Fibroblast of lung (primary cell): Measurements from ENCODE around the gene BUD13. TPM values are rescaled to one million over a fixed set of nuclear protein-coding genes. Genes with fewer than 3 reads are reported as not detected.

Experiments used
- DNase-seq, 2 donors: peaks; one replicate each; pipeline versions ENCODE4 v3.0.0 to v3.0.0-alpha.2; 2010; ENCODE audit warnings: low read depth in 2 of 2
- H2AFZ ChIP-seq: 2 replicates; pipeline ENCODE4 v1.5.1; 2012; ENCODE audit warnings: low read length, control low read depth, inconsistent platforms
- H3K27ac ChIP-seq: 2 replicates; pipeline ENCODE4 v1.5.1; 2011; ENCODE audit warnings: low read length, control low read depth; ENCODE audit not compliant: insufficient read depth
- H3K27me3 ChIP-seq: 2 replicates; pipeline ENCODE4 v1.5.1; 2011; ENCODE audit warnings: mild to moderate bottlenecking, low read length; ENCODE audit not compliant: control insufficient read depth, insufficient read depth
- H3K36me3 ChIP-seq: 2 replicates; pipeline ENCODE4 v1.5.1; 2011; ENCODE audit warnings: low read length; ENCODE audit not compliant: control insufficient read depth, insufficient read depth
- H3K4me1 ChIP-seq: 2 replicates; pipeline ENCODE4 v1.5.1; 2011; ENCODE audit warnings: low read length; ENCODE audit not compliant: control insufficient read depth, insufficient read depth; ENCODE audit errors: extremely low read depth
- H3K4me2 ChIP-seq: 2 replicates; pipeline ENCODE4 v1.5.1; 2011; ENCODE audit warnings: low read length, control low read depth; ENCODE audit not compliant: insufficient read depth; ENCODE audit errors: extremely low read depth
- H3K4me3 ChIP-seq, 4 experiments: fragments of 200-600 bp in 1 of 4; sonication (generic) in 1 of 4; replicated peaks in 1 of 4; 2 replicates each; pipeline ENCODE4 v1.5.1; 2011 to 2016; ENCODE audit warnings: low read length in 4 of 4, low read depth in 3 of 4, mild to moderate bottlenecking in 3 of 4, control low read depth in 2 of 4, inconsistent platforms in 1 of 4, mixed read lengths in 1 of 4; ENCODE audit not compliant: insufficient read depth in 1 of 4; ENCODE audit errors: control extremely low read depth in 1 of 4
- H3K79me2 ChIP-seq: 2 replicates; pipeline ENCODE4 v1.5.1; 2012; ENCODE audit warnings: mild to moderate bottlenecking, low read length, inconsistent platforms; ENCODE audit not compliant: control insufficient read depth, insufficient read depth
- H3K9ac ChIP-seq: 2 replicates; pipeline ENCODE4 v1.5.1; 2011; ENCODE audit warnings: mild to moderate bottlenecking, low read length, control low read depth; ENCODE audit not compliant: insufficient read depth
- H3K9me3 ChIP-seq: 2 replicates; pipeline ENCODE4 v1.5.1; 2012; ENCODE audit warnings: low read depth, low read length; ENCODE audit not compliant: control insufficient read depth, insufficient read depth
- H4K20me1 ChIP-seq: 2 replicates; pipeline ENCODE4 v1.5.1; 2011; ENCODE audit warnings: low read length; ENCODE audit not compliant: control insufficient read depth, insufficient read depth; ENCODE audit errors: extremely low read depth
- EZH2 ChIP-seq: IDR thresholded peaks from 2 replicates; pipeline ENCODE4 v1.5.1; 2012; ENCODE audit warnings: low read length, control low read depth, mild to moderate bottlenecking; ENCODE audit errors: missing control alignments
- polyA plus RNA-seq, 2 donors: library from polyadenylated mRNA; depleted of rRNA in 1 of 2; stranded (reverse) in 1 of 2; unstranded in 1 of 2; fragments of >200 nt; gene quantifications; 2 replicates each; pipeline ENCODE4 v1.2.1, GENCODE V29; 2011 to 2012; ENCODE audit warnings: missing spikeins in 1 of 2
- total RNA-seq: library from RNA; depleted of rRNA; stranded (reverse); fragments of >200 nt; gene quantifications from 2 replicates; pipeline ENCODE4 v1.2.1, GENCODE V29; 2014
- TF ChIP-seq, protein P1 (sequence below), 2 donors: IDR thresholded peaks in 1 of 2; conservative IDR thresholded peaks in 1 of 2; 1 replicate in 1 of 2; 2 replicates in 1 of 2; pipeline ENCODE4 v1.5.1; 2011 to 2012; ENCODE audit warnings: low read length in 2 of 2, control low read depth in 1 of 2, inconsistent platforms in 1 of 2, low read depth in 1 of 2, mild to moderate bottlenecking in 1 of 2

The BUD13 gene
- total and polyA plus RNA-seq, 2 donors (not counting 1 experiment from before 2014, with no cell fraction given): 12.7 to 13.0 TPM

DNA sequence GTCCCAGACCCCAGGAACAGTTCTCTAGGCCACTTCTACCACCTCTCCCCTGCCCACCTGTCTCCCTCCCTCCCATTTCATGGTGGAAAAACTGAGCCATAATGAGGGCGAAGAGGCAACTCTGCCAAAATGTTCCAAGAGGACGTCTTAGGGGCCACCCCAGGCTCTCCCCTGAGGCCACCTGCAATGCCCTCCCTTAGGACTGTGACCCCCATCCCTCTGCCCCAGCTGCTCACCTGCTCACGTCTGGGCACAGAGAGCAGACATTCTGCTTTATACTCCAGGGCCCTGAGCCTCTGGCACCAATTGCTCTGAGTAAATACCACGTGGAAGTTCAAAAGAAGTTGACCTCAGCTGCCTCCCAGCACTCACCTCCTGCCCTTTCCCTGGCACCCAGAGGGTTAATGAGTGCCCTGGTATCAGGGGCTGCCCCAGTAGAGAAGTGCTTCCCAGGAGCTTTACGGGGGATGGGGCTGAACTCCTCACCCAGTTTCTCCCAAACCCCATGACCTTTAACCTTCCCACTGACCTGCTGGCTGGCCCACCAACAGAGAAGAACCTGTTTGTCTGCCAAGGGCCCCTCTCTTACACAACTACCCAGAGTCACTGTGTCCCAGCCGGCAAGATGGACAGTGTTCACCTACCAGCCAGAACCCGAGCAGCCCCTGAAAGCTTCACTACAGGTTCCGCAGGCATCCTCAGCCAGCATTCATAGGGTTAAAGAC is 19.5 kb upstream of the BUD13 start:
- no peak overlapping the region for H3K27ac ChIP-seq
- no peak for TF ChIP-seq EZH2
- TF ChIP-seq, protein P1, sequence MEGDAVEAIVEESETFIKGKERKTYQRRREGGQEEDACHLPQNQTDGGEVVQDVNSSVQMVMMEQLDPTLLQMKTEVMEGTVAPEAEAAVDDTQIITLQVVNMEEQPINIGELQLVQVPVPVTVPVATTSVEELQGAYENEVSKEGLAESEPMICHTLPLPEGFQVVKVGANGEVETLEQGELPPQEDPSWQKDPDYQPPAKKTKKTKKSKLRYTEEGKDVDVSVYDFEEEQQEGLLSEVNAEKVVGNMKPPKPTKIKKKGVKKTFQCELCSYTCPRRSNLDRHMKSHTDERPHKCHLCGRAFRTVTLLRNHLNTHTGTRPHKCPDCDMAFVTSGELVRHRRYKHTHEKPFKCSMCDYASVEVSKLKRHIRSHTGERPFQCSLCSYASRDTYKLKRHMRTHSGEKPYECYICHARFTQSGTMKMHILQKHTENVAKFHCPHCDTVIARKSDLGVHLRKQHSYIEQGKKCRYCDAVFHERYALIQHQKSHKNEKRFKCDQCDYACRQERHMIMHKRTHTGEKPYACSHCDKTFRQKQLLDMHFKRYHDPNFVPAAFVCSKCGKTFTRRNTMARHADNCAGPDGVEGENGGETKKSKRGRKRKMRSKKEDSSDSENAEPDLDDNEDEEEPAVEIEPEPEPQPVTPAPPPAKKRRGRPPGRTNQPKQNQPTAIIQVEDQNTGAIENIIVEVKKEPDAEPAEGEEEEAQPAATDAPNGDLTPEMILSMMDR (conservative IDR thresholded peaks at IDR 0.05 in 1 of 2, IDR thresholded peaks at IDR 0.05 in 1 of 2; ENCODE audit: low read depth in 1 of 2, low read length in 2 of 2): no peak

DNA sequence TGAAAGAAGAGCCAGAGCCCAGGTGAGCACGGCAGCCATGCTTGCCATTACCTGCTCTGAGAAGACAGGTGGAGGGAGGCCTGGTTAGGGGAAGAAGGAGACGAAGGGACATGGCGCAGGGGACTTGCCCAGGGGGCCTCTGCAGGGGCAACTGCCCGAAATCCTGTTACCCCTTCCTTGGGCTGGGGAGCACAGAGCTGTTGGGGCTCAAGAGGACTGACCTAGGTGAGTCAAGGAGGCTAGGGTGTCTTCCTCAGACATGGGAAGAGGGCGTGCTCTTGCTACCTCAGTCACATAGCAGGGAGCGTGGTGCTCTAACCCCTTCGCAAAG is 19.0 kb upstream of the BUD13 start, which contains the start of gene APOA5:
TSS of gene APOA5 (minus strand) at position 67 of the 331 bp plus-strand sequence. CDS start at position 48, 19 bp downstream.
- H4K20me1 ChIP-seq: no peaks in the 10 kb centered on the region
- H3K4me3 ChIP-seq: no peak within 1 kb of the TSS
- TF ChIP-seq, protein P1 (conservative IDR thresholded peaks at IDR 0.05 in 1 of 2, IDR thresholded peaks at IDR 0.05 in 1 of 2; ENCODE audit: low read depth in 1 of 2, low read length in 2 of 2): no peak
- no peak for TF ChIP-seq EZH2
- peaks cover 9% of the 10 kb centered on the region for H3K4me1 ChIP-seq
- no peaks in the 10 kb centered on the region for H3K9me3 ChIP-seq
- H3K79me2 ChIP-seq: peaks cover 9% of the 10 kb centered on the region
- peak within 1 kb of the TSS; percentile 80 for H2AFZ ChIP-seq
- H3K4me2 ChIP-seq: no peak within 1 kb of the TSS
- no peak within 1 kb of the TSS for H3K27ac ChIP-seq
- no peaks in the 10 kb centered on the region for H3K36me3 ChIP-seq
- H3K27me3 ChIP-seq: no peaks in the 10 kb centered on the region
- no peak for DNase-seq
- H3K9ac ChIP-seq: no peak within 1 kb of the TSS

More for the DNA sequence above, 19.5 kb upstream of the BUD13 start:
- no peaks in the 10 kb centered on the region for H3K36me3 ChIP-seq
- DNase-seq: no peak
- no peak overlapping the region for H3K4me3 ChIP-seq
- H4K20me1 ChIP-seq: no peaks in the 10 kb centered on the region
- peaks cover 4% of the 10 kb centered on the region for H3K79me2 ChIP-seq
- no peak overlapping the region for H2AFZ ChIP-seq
- H3K4me2 ChIP-seq: no peak overlapping the region
- H3K9ac ChIP-seq: no peak overlapping the region
- H3K9me3 ChIP-seq: no peaks in the 10 kb centered on the region
- H3K4me1 ChIP-seq: peaks cover 9% of the 10 kb centered on the region
- H3K27me3 ChIP-seq: no peaks in the 10 kb centered on the region

DNA sequence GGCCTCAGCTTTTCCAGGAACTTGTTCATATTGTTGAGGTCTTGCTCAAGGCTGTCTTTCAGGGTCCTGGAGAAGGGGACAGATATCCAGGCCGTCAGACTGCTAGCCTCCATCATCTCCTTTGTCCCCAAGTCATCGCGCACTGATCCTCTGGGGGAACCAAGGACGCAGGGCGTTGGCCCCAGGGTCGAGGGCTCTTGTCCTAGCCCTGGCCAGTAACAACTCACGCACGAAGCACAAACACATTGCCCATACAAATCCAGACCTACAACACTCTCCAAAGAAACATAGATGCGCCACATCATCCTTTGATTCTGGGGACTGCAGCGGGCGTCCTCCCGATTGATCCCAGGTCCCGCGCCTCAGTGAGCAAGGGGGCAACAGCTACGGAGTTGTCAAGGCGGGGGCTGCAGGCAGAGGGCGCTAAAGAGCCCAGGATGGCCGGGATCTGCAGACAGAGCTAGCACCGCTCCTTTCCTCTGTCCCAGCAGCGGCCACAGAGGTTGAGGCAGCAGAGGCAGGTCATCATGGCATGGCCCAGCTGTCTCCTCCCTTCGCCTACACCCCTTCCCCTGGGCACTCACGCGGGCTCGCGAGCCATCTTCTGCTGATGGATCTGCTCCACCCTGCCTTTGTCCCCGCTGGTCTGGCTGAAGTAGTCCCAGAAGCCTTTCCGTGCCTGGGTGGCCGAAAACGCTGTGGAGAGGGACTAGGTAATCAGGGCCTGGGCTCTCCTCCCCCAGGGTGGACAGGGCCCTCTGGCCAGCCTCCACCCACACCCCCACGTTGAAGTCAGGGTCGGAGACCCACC is 18.4 kb upstream of the BUD13 start:
- Histone ChIP-seq H3K36me3 (peaks cover 1% of the 10 kb centered on the region), H2AFZ (peak overlapping the region; percentile 80), H3K27me3 (no peaks in the 10 kb centered on the region), H4K20me1 (no peaks in the 10 kb centered on the region), H3K4me2 (no peak overlapping the region), H3K9ac (no peak overlapping the region), H3K9me3 (no peaks in the 10 kb centered on the region), H3K79me2 (peaks cover 11% of the 10 kb centered on the region), H3K4me1 (peaks cover 12% of the 10 kb centered on the region), H3K4me3 (no peak overlapping the region), H3K27ac (no peak overlapping the region)
- DNase-seq: peak; percentile 33 to 64
- no peak for TF ChIP-seq EZH2
- TF ChIP-seq, protein P1 (conservative IDR thresholded peaks at IDR 0.05 in 1 of 2, IDR thresholded peaks at IDR 0.05 in 1 of 2; ENCODE audit: low read depth in 1 of 2, low read length in 2 of 2): peak; percentile 78 to 90
